GM18517 (cell line): ENCODE results near the gene UGT1A1.

Experiments used
- ATAC-seq: cut with Tn5 transposase; IDR thresholded peaks from one replicate; pipeline ENCODE4 v1.9.1; 2021; ENCODE audit warnings: mild to moderate bottlenecking, moderate library complexity; ENCODE audit not compliant: unreplicated experiment

UGT1A1 gene

GRCh38 chr2:233794128-233794658 is 34.1 kb downstream of the UGT1A1 start:
- no peak for ATAC-seq

- ATAC-seq = no peak
These were observed 35.7 kb downstream of the UGT1A1 start for GRCh38 chr2:233795735-233796171.

GRCh38 chr2:233796254-233796653 is 36.2 kb downstream of the UGT1A1 start:
- no peak for ATAC-seq

GRCh38 chr2:233798335-233799086 is 38.4 kb downstream of the UGT1A1 start:
- ATAC-seq = no peak

GRCh38 chr2:233799087-233799665 is 39.1 kb downstream of the UGT1A1 start:
- ATAC-seq = no peak

GRCh38 chr2:233799716-233800115 is 39.6 kb downstream of the UGT1A1 start:
- no peak for ATAC-seq

GRCh38 chr2:233800208-233800607 is 40.1 kb downstream of the UGT1A1 start:
- ATAC-seq = no peak

GRCh38 chr2:233801357-233802131 is 41.5 kb downstream of the UGT1A1 start:
- ATAC-seq = no peak

GRCh38 chr2:233802132-233802815 is 42.2 kb downstream of the UGT1A1 start:
- no peak for ATAC-seq

- ATAC-seq = no peak
These were observed 43.3 kb downstream of the UGT1A1 start for GRCh38 chr2:233803292-233803911.

GRCh38 chr2:233803994-233804393 is 43.9 kb downstream of the UGT1A1 start:
- no peak for ATAC-seq

GRCh38 chr2:233807215-233807865 is 47.3 kb downstream of the UGT1A1 start:
- no peak for ATAC-seq

GRCh38 chr2:233807966-233808935 is 48.2 kb downstream of the UGT1A1 start:
- no peak for ATAC-seq

- no peak for ATAC-seq
These were observed 50.3 kb downstream of the UGT1A1 start for GRCh38 chr2:233810385-233810784.

GRCh38 chr2:233811087-233811486 is 51.0 kb downstream of the UGT1A1 start:
- no peak for ATAC-seq

- ATAC-seq = no peak
These were observed 51.7 kb downstream of the UGT1A1 start for GRCh38 chr2:233811732-233812131.

GRCh38 chr2:233813236-233814055 is 53.4 kb downstream of the UGT1A1 start:
- no peak for ATAC-seq
